ENCODE data around the gene CACNG8. TPM values are rescaled to one million over a fixed set of nuclear protein-coding genes. Genes with fewer than 3 reads are reported as not detected.
A peak's percentile ranks its signal among the peaks of the same experiment; 100 is the strongest.

Gene CACNG8
- total RNA-seq, 2 experiments from 2014 or later = 0.02 TPM; not detected in 1

DNA sequence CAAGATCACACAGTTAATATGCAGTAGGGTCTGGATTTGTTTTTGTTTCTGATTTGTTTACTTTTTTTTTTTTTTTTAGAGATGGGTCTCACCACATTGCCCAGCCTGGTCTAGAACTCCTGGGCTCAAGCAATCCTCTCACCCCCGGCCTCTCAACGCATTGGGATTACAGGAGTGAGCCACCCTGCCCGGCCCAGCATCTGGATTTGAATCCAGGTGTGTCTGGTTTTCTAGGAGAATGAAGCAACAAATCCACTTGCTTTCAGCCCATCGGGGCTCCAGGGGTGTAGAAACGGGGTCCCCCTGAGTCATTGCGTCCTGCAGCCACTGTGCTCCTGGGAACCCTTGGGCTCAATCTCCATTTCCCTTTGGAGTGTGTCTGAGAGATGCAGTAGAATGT lies 6.6 kb downstream of the CACNG8 start:
- no peaks in the 10 kb centered on the region for H3K36me3 Mint-ChIP-seq
- no peaks in the 10 kb centered on the region for H3K9me3 Mint-ChIP-seq
- no peaks in the 10 kb centered on the region for H3K4me1 Mint-ChIP-seq (ENCODE audit: low read depth)
- no peak for DNase-seq
- CTCF ChIA-PET = no interaction called here
- peaks cover 28% of the 10 kb centered on the region for H3K27me3 Mint-ChIP-seq
- POLR2A ChIA-PET = no interaction called here
- intact Hi-C loops (cut with micrococcal nuclease) = no loop called here
- H3K4me3 Mint-ChIP-seq = no peak overlapping the region
- no peak overlapping the region for H3K27ac Mint-ChIP-seq

DNA sequence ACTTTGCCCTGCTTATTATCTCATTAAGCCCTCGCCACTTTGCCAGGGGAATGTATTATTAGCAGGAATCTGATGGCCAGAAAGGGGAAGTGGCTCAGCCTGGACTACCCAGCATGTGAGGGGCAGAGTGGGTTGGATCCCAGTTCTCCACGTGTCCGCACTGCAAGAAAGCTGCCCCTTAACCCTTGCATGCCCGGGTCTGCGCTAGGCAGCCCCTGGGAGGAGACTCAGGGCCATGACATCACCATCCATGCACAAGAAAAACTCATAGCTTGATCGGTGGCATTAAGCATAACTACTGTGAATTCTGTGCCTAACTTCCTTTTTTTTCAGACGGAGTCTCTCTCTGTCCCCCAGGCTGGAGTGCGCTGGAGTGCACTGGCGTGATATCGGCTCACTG lies 8.9 kb downstream of the CACNG8 start:
- DNase-seq = no peak
- H3K4me1 Mint-ChIP-seq (ENCODE audit: low read depth) = no peaks in the 10 kb centered on the region
- no peak overlapping the region for H3K27ac Mint-ChIP-seq
- no peaks in the 10 kb centered on the region for H3K9me3 Mint-ChIP-seq
- H3K27me3 Mint-ChIP-seq = peaks cover 11% of the 10 kb centered on the region
- H3K36me3 Mint-ChIP-seq = no peaks in the 10 kb centered on the region
- intact Hi-C loops (cut with micrococcal nuclease) = no loop called here
- ChIA-PET POLR2A (no interaction called here), CTCF (no interaction called here)
- H3K4me3 Mint-ChIP-seq = no peak overlapping the region

DNA sequence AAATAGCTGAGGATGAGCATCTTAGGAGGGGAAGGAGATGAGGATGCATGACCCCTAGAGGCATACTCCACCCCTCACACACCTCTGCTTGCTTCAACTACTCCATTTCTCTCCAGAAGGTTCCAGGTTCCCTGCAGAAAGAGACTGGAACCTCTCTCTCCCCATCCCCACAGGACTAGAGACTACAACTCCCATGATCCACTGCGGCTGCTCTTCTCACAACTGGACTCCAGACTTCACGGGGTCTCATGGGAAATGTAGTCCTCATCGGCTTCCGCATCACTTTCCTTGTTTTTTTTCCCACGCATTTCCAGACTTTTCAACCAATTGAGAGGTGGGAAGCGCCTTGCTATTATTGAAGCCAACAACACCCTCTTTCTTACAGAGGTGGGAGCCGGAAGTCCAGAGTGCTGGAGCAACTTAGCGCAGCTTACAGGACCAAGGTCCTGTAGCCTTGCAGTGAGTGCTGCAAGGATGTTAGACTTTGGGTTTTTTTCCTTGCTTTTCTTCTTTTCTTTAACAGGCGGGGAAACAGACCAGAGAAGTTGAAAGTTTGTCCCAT lies 14.8 kb downstream of the CACNG8 start:
- Mint-ChIP-seq H3K36me3 (no peaks in the 10 kb centered on the region), H3K4me3 (peak overlapping the region; percentile 53), H3K27ac (no peak overlapping the region), H3K4me1 (ENCODE audit: low read depth) (peaks cover 23% of the 10 kb centered on the region), H3K9me3 (no peaks in the 10 kb centered on the region), H3K27me3 (peaks cover 51% of the 10 kb centered on the region)
- DNase-seq = peak; percentile 69
- intact Hi-C loops (cut with micrococcal nuclease) = loop anchor here (1.0 kb wide), 1 partner anchor 69 kb away; no protein-coding TSS in a partner anchor
- ChIA-PET CTCF (interaction anchor here (1.0 to 1.2 kb wide), 2 partner anchors 46 to 185 kb away, joined by 4 to 6 read pairs; no protein-coding TSS in a partner anchor), POLR2A (no interaction called here)

DNA sequence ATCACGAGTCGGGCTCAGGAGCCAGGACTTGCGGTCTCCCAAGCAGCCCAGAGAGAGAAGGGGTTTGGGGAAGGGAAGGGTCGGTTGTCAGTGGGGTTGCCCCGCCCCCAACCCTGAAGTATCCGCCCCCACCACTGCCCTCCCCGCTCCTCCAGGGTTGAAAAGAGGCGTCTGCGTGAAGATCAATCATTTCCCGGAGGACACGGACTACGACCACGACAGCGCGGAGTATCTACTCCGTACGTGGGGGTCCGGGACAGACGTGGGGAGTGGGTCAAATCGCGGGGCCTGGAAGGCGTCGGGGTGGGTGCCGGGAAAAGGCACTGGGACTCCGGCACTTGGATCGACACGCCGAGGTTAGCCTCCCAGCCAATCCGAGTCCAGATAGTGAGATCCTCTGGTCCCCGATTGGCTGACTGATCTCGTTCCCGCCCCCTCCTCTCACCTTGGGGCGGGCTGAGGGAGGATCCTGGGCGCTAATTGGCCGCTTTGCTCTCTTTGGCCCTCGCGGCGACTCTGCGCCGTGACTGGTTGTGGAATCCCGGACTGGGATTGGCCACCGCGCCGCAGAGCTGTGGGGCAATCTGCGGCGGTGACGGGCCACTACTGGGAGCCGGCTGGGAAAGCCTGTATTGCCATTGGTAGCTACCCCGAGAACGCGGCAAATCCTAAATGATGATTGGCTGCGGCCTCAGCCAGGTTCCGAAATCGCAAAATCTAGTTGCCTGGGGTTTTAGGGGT lies 15.4 kb downstream of the CACNG8 start:
- Mint-ChIP-seq H3K27me3 (peaks cover 45% of the 10 kb centered on the region), H3K27ac (no peak overlapping the region), H3K9me3 (no peaks in the 10 kb centered on the region), H3K4me3 (peak overlapping the region; percentile 53), H3K4me1 (ENCODE audit: low read depth) (peaks cover 23% of the 10 kb centered on the region), H3K36me3 (no peaks in the 10 kb centered on the region)
- CTCF ChIA-PET = interaction anchor here (1.2 kb wide), 1 partner anchor 46 kb away, joined by 6 read pairs; no protein-coding TSS in a partner anchor
- DNase-seq = peak; percentile 57
- POLR2A ChIA-PET = no interaction called here
- intact Hi-C loops (cut with micrococcal nuclease) = loop anchor here (1.0 kb wide), 1 partner anchor 70 kb away; no protein-coding TSS in a partner anchor

DNA sequence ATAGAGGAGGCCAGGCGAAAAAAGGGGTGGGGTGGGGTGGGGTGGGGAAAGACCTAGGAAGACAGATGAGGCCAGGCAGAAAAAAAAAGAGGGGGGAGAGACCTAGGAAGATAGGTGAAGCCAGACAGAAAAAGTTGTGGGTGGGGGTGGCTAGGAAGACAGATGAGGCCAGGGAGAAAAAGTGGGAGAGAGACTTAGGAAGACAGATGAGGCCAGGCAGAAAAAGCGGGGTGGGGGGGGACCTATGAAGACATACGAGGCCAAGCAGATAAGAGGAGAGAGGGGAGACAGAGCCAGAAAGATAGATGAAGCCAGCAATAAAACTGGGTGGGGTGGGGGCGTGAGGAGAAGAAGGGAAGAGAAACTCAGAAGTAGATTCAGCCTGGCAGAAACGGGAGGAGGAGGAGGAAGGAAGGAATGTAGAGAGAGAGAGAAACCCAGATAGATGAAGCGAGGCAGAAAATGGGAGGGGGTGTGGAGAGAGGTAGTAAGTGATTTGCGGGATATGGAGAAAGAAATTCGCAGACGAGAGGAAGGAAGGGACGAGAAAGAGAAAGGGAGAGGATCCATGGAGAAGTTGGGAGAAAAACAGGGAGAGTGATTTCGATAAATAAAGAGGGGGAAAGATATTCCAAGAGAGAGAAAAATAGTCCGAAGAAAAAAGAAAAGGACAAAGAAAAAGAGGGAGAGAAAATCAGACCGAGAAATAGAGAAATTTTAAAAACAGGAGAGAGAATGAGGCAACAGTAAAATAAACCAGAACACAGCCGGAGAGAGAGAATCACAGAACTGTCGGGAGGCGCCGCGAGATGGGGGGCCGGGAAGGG lies 16.5 kb downstream of the CACNG8 start:
- Mint-ChIP-seq H3K27me3 (peaks cover 44% of the 10 kb centered on the region), H3K36me3 (no peaks in the 10 kb centered on the region), H3K27ac (no peak overlapping the region), H3K4me1 (ENCODE audit: low read depth) (peaks cover 23% of the 10 kb centered on the region), H3K4me3 (peak overlapping the region; percentile 7), H3K9me3 (no peaks in the 10 kb centered on the region)
- CTCF ChIA-PET = no interaction called here
- POLR2A ChIA-PET = no interaction called here
- intact Hi-C loops (cut with micrococcal nuclease) = no loop called here
- no peak for DNase-seq

DNA sequence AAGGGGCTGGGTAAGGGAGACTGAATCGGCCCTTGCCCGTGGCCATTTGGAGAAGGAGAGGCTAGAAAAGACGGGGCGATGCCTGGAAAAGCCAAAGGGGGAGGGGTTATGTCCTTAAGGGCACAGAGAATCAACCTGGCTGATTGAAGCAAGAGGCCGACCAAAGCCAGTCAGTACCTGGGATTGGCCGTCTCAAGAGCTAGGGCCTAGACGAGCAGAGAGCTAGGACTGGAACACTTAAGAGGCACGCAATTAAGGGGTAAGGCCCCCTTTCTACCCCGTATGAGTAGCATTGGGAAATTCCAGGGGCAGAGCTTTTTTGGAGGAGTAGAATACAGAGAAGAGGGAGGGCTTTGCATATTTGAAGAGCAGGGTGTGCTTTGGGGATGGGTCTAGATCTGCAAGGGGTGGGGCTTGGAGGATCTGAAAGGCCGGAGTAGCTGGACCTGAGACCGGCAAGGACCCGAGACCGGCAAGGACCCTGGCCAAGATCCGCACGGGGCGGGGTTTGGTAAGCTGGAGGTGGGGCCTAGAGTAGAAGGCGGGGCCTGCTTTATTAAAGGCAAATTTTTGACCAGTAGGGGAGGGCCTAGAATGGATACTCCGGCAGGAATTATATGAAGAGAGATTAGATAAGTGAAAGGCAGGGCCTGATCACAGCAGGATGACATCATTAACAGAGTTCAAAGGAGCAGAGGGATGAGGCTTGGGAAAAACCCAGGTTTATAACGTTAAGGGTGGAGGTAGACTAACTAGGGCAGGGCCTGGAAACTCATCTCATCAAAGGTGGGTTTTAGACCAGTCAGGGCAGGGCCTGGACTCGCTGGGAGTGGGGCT lies 18.0 kb downstream of the CACNG8 start:
- ChIA-PET POLR2A (no interaction called here), CTCF (interaction anchor here (1.4 kb wide), 1 partner anchor 188 kb away, joined by 4 read pairs; no protein-coding TSS in a partner anchor)
- H3K4me1 Mint-ChIP-seq (ENCODE audit: low read depth) = peaks cover 23% of the 10 kb centered on the region
- no peak for DNase-seq
- peak overlapping the region; percentile 36 for H3K4me3 Mint-ChIP-seq
- intact Hi-C loops (cut with micrococcal nuclease) = no loop called here
- H3K9me3 Mint-ChIP-seq = no peaks in the 10 kb centered on the region
- H3K36me3 Mint-ChIP-seq = no peaks in the 10 kb centered on the region
- no peak overlapping the region for H3K27ac Mint-ChIP-seq
- peaks cover 42% of the 10 kb centered on the region for H3K27me3 Mint-ChIP-seq

DNA sequence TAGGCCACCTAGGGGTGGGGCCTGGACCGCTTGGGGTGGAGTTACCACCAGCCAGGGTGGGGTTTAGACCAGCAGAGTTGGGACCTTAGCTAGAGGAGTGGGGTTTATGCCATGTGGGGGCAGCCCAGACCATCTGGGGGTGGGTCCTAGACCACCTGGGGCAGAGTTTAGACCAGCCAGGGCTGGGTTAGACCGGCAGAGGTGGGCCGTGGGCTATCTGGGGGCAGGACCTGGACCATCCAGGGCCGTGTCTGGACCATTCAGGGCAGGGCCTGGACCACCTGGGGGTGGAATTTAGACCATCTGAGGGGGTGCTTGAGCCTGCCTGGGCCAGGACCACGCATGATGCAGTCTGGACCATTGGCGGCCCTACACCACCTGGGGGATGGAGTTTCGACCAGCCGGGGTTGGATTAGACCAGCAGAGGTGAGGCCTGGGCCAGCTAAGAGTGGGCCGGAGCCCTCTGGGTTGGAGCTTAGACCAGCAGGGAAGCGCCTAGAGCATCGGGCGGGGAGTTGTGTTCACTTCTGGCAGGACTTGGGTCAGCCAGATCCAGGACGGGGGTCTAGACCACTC lies 18.7 kb downstream of the CACNG8 start:
- CTCF ChIA-PET = no interaction called here
- intact Hi-C loops (cut with micrococcal nuclease) = no loop called here
- Mint-ChIP-seq H3K27ac (no peak overlapping the region), H3K4me1 (ENCODE audit: low read depth) (peaks cover 23% of the 10 kb centered on the region), H3K27me3 (peaks cover 42% of the 10 kb centered on the region), H3K9me3 (no peaks in the 10 kb centered on the region), H3K36me3 (no peaks in the 10 kb centered on the region), H3K4me3 (peak overlapping the region; percentile 9)
- DNase-seq = no peak
- POLR2A ChIA-PET = no interaction called here

DNA sequence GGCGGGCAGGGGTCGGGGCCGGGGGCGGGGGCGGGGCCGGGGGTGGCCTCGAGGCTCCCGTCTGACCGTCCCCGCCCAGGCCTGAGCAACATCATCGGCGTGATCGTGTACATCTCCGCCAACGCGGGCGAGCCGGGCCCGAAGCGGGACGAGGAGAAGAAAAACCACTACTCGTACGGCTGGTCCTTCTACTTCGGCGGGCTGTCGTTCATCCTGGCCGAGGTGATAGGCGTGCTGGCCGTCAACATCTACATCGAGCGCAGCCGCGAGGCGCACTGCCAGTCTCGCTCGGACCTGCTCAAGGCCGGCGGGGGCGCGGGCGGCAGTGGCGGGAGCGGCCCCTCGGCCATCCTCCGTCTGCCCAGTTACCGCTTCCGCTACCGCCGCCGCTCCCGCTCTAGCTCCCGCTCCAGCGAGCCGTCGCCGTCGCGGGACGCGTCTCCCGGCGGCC lies 19.3 kb downstream of the CACNG8 start:
- Mint-ChIP-seq H3K27me3 (peaks cover 40% of the 10 kb centered on the region), H3K27ac (no peak overlapping the region), H3K36me3 (no peaks in the 10 kb centered on the region), H3K9me3 (no peaks in the 10 kb centered on the region), H3K4me3 (no peak overlapping the region), H3K4me1 (ENCODE audit: low read depth) (peaks cover 23% of the 10 kb centered on the region)
- ChIA-PET CTCF (no interaction called here), POLR2A (no interaction called here)
- no peak for DNase-seq
- intact Hi-C loops (cut with micrococcal nuclease) = no loop called here

DNA sequence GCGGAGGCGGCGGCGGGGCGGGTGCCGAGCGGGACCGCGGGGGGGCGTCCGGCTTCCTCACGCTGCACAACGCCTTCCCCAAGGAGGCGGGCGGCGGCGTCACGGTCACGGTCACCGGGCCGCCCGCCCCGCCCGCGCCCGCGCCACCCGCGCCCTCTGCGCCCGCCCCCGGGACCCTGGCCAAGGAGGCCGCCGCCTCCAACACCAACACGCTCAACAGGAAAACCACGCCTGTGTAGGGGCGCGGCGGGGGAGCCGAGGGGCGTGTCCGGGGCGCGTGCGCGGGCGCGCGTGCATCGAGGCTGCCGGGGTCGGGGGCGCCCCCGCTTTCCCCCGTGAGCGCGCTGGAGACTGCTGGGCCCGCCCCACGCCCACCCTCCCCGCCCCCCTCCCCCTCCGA lies 19.9 kb downstream of the CACNG8 start:
- Mint-ChIP-seq H3K27ac (no peak overlapping the region), H3K4me3 (no peak overlapping the region), H3K27me3 (peaks cover 36% of the 10 kb centered on the region), H3K36me3 (no peaks in the 10 kb centered on the region), H3K9me3 (no peaks in the 10 kb centered on the region), H3K4me1 (ENCODE audit: low read depth) (peaks cover 20% of the 10 kb centered on the region)
- intact Hi-C loops (cut with micrococcal nuclease) = no loop called here
- ChIA-PET POLR2A (no interaction called here), CTCF (no interaction called here)
- no peak for DNase-seq

DNA sequence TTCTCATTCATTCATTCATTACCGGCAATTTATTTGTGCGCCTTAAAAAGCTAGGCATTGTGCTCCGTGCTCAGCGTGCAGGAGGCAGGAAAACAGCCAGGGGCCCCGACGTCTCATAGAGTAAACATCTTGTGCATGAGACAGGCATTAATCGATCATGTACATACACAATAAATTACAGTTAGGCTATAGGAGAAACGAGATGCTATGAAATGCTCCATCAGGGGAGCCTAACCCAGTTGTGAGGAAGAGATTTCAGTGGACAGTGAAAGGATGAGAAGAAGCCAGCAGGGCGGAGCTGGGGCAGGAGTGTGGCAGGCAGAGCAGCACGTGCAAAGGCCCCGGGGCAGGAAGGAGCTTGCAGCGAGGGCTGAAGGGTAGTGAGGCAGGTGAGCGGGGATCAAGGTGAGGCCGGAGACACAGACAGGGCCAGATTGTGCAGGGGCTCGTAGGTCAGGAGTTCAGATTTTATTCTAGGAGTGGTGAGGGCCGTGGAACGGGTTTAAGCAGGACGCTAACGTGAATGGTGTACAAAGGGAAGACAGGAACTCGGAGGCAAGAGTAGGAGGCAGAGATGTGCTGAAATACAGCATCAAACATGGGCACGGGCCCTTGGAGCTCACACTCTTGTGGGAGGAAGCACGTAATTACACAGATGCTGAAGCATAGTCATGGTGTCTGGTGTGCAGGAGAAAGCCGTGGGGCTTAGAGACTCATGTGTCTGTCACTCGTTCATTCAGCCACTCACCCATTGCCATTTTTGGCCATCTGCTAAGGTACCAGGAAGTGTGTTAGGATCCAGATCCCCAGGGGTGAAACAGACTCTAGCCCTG lies 20.9 kb downstream of the CACNG8 start:
- intact Hi-C loops (cut with micrococcal nuclease) = no loop called here
- ChIA-PET POLR2A (no interaction called here), CTCF (no interaction called here)
- no peak for DNase-seq
- Mint-ChIP-seq H3K27ac (no peak overlapping the region), H3K4me1 (ENCODE audit: low read depth) (peaks cover 14% of the 10 kb centered on the region), H3K36me3 (no peaks in the 10 kb centered on the region), H3K9me3 (no peaks in the 10 kb centered on the region), H3K27me3 (peaks cover 31% of the 10 kb centered on the region), H3K4me3 (no peak overlapping the region)

DNA sequence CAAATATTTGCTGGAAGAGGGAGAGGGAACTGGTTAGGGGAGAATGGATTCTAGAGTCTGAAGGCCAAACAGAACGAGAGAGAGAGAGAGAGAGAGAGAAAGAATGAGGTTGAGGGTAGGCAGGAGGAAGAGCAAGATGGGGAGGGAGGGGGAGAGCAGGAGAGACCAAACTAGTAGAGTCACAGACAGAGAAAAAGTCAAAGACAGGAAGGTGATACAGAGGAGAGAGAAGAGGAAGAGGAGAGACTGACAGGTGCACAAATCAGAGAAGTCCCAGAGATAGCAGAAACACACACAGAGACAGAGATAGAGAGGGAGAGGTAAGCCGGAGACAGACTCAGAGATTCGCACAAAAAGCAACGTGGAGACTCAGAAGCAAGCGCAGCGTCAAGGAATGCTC lies 23.1 kb downstream of the CACNG8 start:
- CTCF ChIA-PET = no interaction called here
- peaks cover 3% of the 10 kb centered on the region for H3K4me1 Mint-ChIP-seq (ENCODE audit: low read depth)
- no peak for DNase-seq
- no peak overlapping the region for H3K27ac Mint-ChIP-seq
- intact Hi-C loops (cut with micrococcal nuclease) = no loop called here
- H3K4me3 Mint-ChIP-seq = no peak overlapping the region
- no peaks in the 10 kb centered on the region for H3K36me3 Mint-ChIP-seq
- POLR2A ChIA-PET = no interaction called here
- peaks cover 9% of the 10 kb centered on the region for H3K27me3 Mint-ChIP-seq
- H3K9me3 Mint-ChIP-seq = no peaks in the 10 kb centered on the region

Measured in activated CD4-positive, alpha-beta memory T cell treated with anti-CD3 and anti-CD28 coated beads for 36 hours (primary cell).